GM21529 (cell line): ENCODE results near the gene NNT.
"Not testable (repeated sequence)": the region's sequence is repeated elsewhere in the genome, so short reads cannot be mapped to it uniquely, and the experiment has no call there.

ENCODE experiments used
- ATAC-seq: cut with Tn5 transposase; IDR thresholded peaks from one replicate; pipeline ENCODE4 v1.9.1; 2021; ENCODE audit not compliant: unreplicated experiment

NNT gene

GRCh38 chr5:43663916-43664315, 60.9 kb downstream of the NNT start:
- ATAC-seq: no peak

GRCh38 chr5:43664501-43665040, 61.6 kb downstream of the NNT start:
- no peak for ATAC-seq

GRCh38 chr5:43665749-43666148, 62.8 kb downstream of the NNT start:
- not testable (repeated sequence) for ATAC-seq

- ATAC-seq: not testable (repeated sequence)
Observed at GRCh38 chr5:43666728-43667127, 63.7 kb downstream of the NNT start.

- not testable (repeated sequence) for ATAC-seq
Observed at GRCh38 chr5:43667379-43667778, 64.4 kb downstream of the NNT start.

GRCh38 chr5:43674536-43674935, 71.6 kb downstream of the NNT start:
- ATAC-seq: no peak

GRCh38 chr5:43675357-43675756, 72.4 kb downstream of the NNT start:
- no peak for ATAC-seq

GRCh38 chr5:43676083-43676840, 73.3 kb downstream of the NNT start:
- ATAC-seq: no peak

- no peak for ATAC-seq
Observed at GRCh38 chr5:43677253-43677652, 74.3 kb downstream of the NNT start.

- ATAC-seq: no peak
Observed at GRCh38 chr5:43679214-43679613, 76.2 kb downstream of the NNT start.

GRCh38 chr5:43680286-43680685, 77.3 kb downstream of the NNT start:
- ATAC-seq: no peak

- ATAC-seq: no peak
Observed at GRCh38 chr5:43683884-43684471, 81.0 kb downstream of the NNT start.

GRCh38 chr5:43685252-43685950, 82.4 kb downstream of the NNT start:
- no peak for ATAC-seq

- no peak for ATAC-seq
Observed at GRCh38 chr5:43687275-43687674, 84.3 kb downstream of the NNT start.

- no peak for ATAC-seq
Observed at GRCh38 chr5:43691275-43691674, 88.3 kb downstream of the NNT start.

GRCh38 chr5:43691893-43692292, 88.9 kb downstream of the NNT start:
- no peak for ATAC-seq

- ATAC-seq: no peak
Observed at GRCh38 chr5:43693411-43693810, 90.4 kb downstream of the NNT start.

GRCh38 chr5:43694027-43694426, 91.0 kb downstream of the NNT start:
- ATAC-seq: no peak

- ATAC-seq: not testable (repeated sequence)
Observed at GRCh38 chr5:43696444-43696843, 93.5 kb downstream of the NNT start.

- ATAC-seq: no peak
Observed at GRCh38 chr5:43699910-43700309, 96.9 kb downstream of the NNT start.

- ATAC-seq: no peak
Observed at GRCh38 chr5:43700601-43701000, 97.6 kb downstream of the NNT start.

- no peak for ATAC-seq
Observed at GRCh38 chr5:43701227-43701626, 98.2 kb downstream of the NNT start.
